GM18858 (cell line): ENCODE results near the gene RARB.

Experiments
- ATAC-seq: cut with Tn5 transposase; IDR thresholded peaks from one replicate; pipeline ENCODE4 v1.9.1; 2021; ENCODE audit not compliant: unreplicated experiment

RARB gene

GRCh38 chr3:25447285-25447684 is 19.2 kb downstream of the RARB start:
- no peak for ATAC-seq

- ATAC-seq, result no peak
Measured at GRCh38 chr3:25447925-25448324, 19.9 kb downstream of the RARB start.

- ATAC-seq, result no peak
Measured at GRCh38 chr3:25448750-25449692, 21.0 kb downstream of the RARB start.

GRCh38 chr3:25449857-25450256 is 21.8 kb downstream of the RARB start:
- ATAC-seq, result no peak

GRCh38 chr3:25452192-25452591 is 24.1 kb downstream of the RARB start:
- no peak for ATAC-seq

GRCh38 chr3:25452740-25453139 is 24.7 kb downstream of the RARB start:
- ATAC-seq, result no peak

- no peak for ATAC-seq
Measured at GRCh38 chr3:25453619-25454004, 25.5 kb downstream of the RARB start.

- no peak for ATAC-seq
Measured at GRCh38 chr3:25454005-25454927, 26.2 kb downstream of the RARB start.

- ATAC-seq, result no peak
Measured at GRCh38 chr3:25455441-25456132, 27.5 kb downstream of the RARB start.

- ATAC-seq, result no peak
Measured at GRCh38 chr3:25456723-25457670, 28.9 kb downstream of the RARB start.

GRCh38 chr3:25457671-25458419 is 29.8 kb downstream of the RARB start:
- ATAC-seq, result no peak

- no peak for ATAC-seq
Measured at GRCh38 chr3:25458420-25458814, 30.4 kb downstream of the RARB start.

- ATAC-seq, result peak; percentile 99
Measured at GRCh38 chr3:25460751-25461150, 32.7 kb downstream of the RARB start.

GRCh38 chr3:25461946-25462345 is 33.9 kb downstream of the RARB start:
- ATAC-seq, result no peak

GRCh38 chr3:25462495-25462894 is 34.4 kb downstream of the RARB start:
- ATAC-seq, result no peak

GRCh38 chr3:25463836-25464418 is 35.9 kb downstream of the RARB start:
- no peak for ATAC-seq

GRCh38 chr3:25465266-25465860 is 37.3 kb downstream of the RARB start:
- no peak for ATAC-seq

- no peak for ATAC-seq
Measured at GRCh38 chr3:25468866-25469319, 40.8 kb downstream of the RARB start.
